Measurements from ENCODE around the gene U2AF1L4.

DNA sequence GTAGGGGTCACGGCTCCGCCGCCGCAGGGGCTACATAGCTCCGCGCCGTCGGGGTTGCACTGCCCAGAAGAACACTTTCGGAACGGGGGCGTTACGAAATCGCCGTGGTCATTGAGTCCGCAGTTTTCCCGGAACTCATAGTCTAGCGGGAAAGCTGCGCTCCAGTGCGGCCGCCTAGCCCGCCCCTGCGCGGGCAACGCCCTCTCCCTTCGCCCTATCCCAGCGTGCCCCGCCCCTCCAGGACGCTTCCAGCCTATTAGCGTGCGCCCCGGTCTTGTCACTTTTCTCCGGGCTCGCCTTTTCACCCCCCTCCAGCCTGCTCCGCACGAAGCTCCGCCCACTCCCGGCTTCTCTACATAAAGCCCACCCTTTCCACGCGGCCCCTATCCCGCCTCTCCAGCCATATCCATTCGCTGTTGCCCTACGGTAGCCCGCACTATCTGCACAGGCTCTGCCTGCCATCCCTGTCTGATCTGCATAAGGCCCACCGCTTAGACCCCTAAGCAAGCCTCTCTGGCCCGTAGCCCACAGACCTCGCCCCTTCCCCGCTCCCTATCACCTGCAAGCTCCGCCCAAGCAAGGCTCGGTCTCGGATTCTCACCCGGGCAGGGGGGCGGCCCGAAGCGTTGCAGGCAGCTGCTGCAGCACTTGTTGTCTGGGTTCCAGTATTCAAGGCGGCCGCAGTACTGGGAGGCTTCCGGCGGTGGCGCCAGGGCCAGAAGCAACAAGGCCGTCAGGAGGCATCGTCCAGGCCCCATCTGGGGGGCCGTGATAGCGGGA lies 4.6 kb downstream of the U2AF1L4 start:
- TF ChIP-seq EZH2 (IDR thresholded peaks at IDR 0.05; ENCODE audit: low read depth) (no peak), CTCF (conservative IDR thresholded peaks at IDR 0.05) (no peak; the same call in 1 of the 2 replicates)
